HFFc6 (cell line): ENCODE results near the gene OR6S1. TPM values are rescaled to one million over a fixed set of nuclear protein-coding genes. Genes with fewer than 3 reads are reported as not detected.
"Not testable (repeated sequence)": the region's sequence is repeated elsewhere in the genome, so short reads cannot be mapped to it uniquely, and the experiment has no call there.

Source experiments
- DNase-seq: peaks from one replicate; pipeline ENCODE4 v3.0.0-alpha.2; 2018
- H3K27ac Mint-ChIP-seq: 2 replicates; pipeline ENCODE4 v1.8.0; 2020; ENCODE audit warnings: mild to moderate bottlenecking, mixed read lengths
- H3K27me3 Mint-ChIP-seq: 2 replicates; pipeline ENCODE4 v1.8.0; 2021; ENCODE audit warnings: mild to moderate bottlenecking, moderate library complexity, mixed read lengths; ENCODE audit not compliant: insufficient read depth
- H3K36me3 Mint-ChIP-seq: 2 replicates; pipeline ENCODE4 v1.8.0; 2021; ENCODE audit warnings: low read depth, mixed read lengths
- H3K4me1 Mint-ChIP-seq: 2 replicates; pipeline ENCODE4 v1.8.0; 2020; ENCODE audit warnings: low read depth, mixed read lengths
- H3K4me3 Mint-ChIP-seq: 2 replicates; pipeline ENCODE4 v1.8.0; 2020; ENCODE audit warnings: mild to moderate bottlenecking, moderate library complexity, mixed read lengths
- H3K9me3 Mint-ChIP-seq: 2 replicates; pipeline ENCODE4 v1.8.0; 2020; ENCODE audit warnings: mild to moderate bottlenecking, mixed read lengths
- total RNA-seq, 6 experiments: library from RNA; stranded (reverse); fragmentation: NEBNext Ultra II Directional; extraction: Animal tissue kit (Norgen Biotek cat#: 25700); gene quantifications; 2 replicates in 1 of 6; 3 replicates in 5 of 6; pipeline ENCODE4 v1.2.3, GENCODE V29; 2021
- TF ChIP-seq, protein P1 (sequence below): fragments of 200-600 bp; sonication (generic); IDR thresholded peaks from 2 replicates; pipeline ENCODE4 v1.5.0; 2021; ENCODE audit warnings: antibody characterized with exemption, mild to moderate bottlenecking

The OR6S1 gene
- total RNA-seq, 6 experiments from 2014 or later, result not detected

DNA sequence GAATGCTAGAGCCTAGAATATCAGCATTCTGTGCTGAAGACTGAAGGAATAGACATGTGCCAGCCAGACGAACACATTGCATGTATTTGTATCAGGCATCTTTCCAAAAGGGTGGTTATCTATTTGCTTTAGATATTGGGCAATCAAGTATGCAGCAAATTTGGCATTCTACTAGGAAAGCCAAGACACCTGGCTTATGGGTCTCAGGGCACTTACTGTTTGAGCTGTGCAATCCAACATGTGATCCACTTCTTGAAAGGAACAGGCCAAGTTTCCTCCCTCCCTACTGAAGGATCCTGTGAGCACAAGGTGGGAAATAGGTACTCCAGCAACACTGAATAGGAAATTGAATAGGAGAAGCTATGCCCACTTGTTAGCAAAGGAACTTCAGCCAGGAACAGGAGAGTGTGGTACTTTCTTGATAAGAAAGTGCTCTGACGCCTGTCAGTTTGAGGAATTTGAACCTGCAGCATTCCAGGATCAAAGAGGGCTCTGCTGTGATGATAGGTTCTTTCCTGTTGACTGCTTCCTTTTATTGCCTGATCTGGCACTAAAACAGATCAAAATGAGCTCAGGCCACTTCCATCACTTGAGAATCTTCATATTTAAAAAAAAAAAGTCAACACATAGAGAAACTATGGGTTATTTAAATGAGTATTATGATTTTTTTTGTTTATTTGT lies 20.6 kb downstream of the OR6S1 start:
- Mint-ChIP-seq H3K4me3 (no peak overlapping the region), H3K9me3 (no peaks in the 10 kb centered on the region; the same call in 1 of the 2 replicates), H3K4me1 (peaks cover 18% of the 10 kb centered on the region), H3K27me3 (peaks cover 23% of the 10 kb centered on the region), H3K27ac (no peak overlapping the region), H3K36me3 (no peaks in the 10 kb centered on the region)
- DNase-seq, result no peak
- TF ChIP-seq, protein P1, sequence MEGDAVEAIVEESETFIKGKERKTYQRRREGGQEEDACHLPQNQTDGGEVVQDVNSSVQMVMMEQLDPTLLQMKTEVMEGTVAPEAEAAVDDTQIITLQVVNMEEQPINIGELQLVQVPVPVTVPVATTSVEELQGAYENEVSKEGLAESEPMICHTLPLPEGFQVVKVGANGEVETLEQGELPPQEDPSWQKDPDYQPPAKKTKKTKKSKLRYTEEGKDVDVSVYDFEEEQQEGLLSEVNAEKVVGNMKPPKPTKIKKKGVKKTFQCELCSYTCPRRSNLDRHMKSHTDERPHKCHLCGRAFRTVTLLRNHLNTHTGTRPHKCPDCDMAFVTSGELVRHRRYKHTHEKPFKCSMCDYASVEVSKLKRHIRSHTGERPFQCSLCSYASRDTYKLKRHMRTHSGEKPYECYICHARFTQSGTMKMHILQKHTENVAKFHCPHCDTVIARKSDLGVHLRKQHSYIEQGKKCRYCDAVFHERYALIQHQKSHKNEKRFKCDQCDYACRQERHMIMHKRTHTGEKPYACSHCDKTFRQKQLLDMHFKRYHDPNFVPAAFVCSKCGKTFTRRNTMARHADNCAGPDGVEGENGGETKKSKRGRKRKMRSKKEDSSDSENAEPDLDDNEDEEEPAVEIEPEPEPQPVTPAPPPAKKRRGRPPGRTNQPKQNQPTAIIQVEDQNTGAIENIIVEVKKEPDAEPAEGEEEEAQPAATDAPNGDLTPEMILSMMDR, result no peak

DNA sequence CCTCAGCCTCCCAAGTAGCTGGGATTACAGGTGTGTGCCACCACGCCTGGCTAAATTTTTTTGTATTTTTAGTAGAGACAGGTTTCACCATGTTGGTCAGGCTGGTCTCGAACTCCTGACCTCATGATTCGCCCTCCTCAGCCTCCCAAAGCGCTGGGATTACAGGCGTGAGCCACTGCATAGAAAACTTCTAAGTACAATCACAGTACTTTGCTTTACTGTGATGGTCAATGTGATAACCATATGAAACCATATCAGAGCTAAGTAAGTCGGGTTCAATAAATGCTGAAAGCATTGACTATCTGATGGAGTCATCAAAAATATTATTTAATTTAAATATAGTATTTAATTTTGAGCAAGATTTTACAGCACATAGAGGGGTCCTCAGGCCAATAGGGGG lies 21.8 kb downstream of the OR6S1 start:
- H3K4me3 Mint-ChIP-seq, H3K36me3 Mint-ChIP-seq, H3K27ac Mint-ChIP-seq: not testable (repeated sequence)

DNA sequence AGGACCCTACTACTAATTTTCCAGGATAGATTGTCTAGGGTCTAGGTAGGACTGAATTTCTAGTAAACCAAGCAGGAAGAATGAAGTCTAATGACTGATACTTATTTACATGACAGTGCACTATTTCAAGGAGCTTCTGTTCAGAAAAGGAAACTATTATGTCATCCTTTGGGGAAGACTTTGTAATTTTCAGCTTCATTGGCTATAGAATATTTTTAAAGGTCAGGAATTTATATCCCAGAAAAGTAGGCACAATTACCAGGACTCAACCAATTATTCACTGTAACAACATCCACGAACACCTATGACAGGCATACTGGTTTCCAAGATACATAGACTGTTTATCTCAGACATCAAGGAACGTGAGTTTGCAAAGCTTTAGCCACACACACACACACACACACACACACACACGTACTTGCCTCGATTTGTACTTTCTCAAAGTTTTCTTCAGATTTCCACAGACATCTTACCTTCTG lies 23.2 kb downstream of the OR6S1 start:
- no peak overlapping the region for H3K4me3 Mint-ChIP-seq
- DNase-seq, result no peak
- H3K4me1 Mint-ChIP-seq, result peaks cover 15% of the 10 kb centered on the region; the same call in 1 of the 2 replicates
- H3K9me3 Mint-ChIP-seq, result no peaks in the 10 kb centered on the region
- TF ChIP-seq, protein P1, result no peak
- peaks cover 16% of the 10 kb centered on the region for H3K27me3 Mint-ChIP-seq
- no peaks in the 10 kb centered on the region for H3K36me3 Mint-ChIP-seq
- no peak overlapping the region for H3K27ac Mint-ChIP-seq

More for the DNA sequence above, 21.8 kb downstream of the OR6S1 start:
- peaks cover 16% of the 10 kb centered on the region for H3K4me1 Mint-ChIP-seq
- not testable (repeated sequence) for H3K9me3 Mint-ChIP-seq, DNase-seq
- peaks cover 20% of the 10 kb centered on the region for H3K27me3 Mint-ChIP-seq

DNA sequence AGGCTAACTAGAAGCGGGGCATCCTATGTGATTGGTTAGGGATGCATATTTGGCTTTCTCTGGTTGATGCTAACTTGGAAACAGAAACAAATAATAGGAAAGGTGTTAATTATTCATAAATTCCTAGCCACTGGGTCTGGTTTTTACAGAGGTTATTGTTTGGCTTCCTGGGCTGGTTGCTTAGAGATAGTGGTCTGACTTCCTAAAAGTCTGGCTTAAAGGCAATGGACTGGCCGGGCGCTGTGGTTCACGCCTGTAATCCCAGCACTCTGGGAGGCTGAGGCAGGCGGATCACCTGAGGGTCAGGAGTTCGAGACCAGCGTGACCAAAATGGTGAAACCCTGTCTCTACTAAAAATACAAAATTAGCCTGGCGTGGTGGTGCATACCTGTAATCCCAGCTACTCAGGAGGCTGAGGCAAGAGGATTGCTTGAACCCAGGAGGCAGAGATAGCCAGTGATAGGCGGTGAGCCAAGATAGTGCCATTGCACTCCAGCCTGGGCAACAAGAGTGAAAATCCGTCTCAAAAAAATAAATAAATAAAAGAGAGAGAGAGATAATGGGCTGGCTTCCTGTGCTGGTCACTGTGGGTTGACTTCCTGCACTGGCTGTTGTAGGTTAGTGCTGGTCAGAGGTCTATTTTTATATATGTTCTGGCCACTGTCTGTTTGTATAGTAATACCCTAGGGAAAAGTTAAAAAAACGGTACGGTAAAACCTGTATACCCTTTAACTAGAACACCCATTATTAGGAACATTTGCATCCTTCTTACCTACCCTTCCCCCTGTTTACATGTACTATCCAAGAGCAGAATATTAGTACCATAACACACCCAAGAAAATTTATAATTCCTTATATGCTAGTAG lies 24.1 kb downstream of the OR6S1 start:
- peaks cover 9% of the 10 kb centered on the region for H3K27me3 Mint-ChIP-seq
- no peaks in the 10 kb centered on the region for H3K36me3 Mint-ChIP-seq
- no peak overlapping the region for H3K4me3 Mint-ChIP-seq
- no peaks in the 10 kb centered on the region for H3K9me3 Mint-ChIP-seq
- no peak for DNase-seq
- TF ChIP-seq, protein P1, result no peak
- H3K4me1 Mint-ChIP-seq, result peaks cover 15% of the 10 kb centered on the region; the same call in 1 of the 2 replicates
- H3K27ac Mint-ChIP-seq, result no peak overlapping the region

DNA sequence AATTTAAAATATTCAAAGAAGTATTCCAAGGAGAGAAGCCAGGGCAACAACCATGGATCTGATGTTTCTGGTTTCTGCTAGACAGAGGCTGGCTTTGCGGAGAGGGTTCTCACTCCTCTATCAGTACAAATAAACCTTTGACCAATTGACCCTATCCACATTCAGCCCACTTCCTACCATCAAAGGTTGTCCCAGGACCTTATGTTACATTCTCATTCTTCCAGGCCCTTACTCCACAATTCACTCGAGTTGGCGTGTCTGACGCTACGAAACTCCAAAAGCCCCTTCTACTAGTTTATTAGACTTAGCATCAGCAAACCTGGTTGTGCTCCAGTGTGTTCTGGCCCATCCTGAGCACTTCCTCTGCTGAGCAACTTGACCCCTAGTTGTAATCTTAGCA lies 25.5 kb downstream of the OR6S1 start:
- Mint-ChIP-seq H3K4me3 (no peak overlapping the region; the same call in 1 of the 2 replicates), H3K9me3 (no peaks in the 10 kb centered on the region)

More for the DNA sequence above, 25.5 kb downstream of the OR6S1 start:
- Mint-ChIP-seq H3K4me1 (peaks cover 15% of the 10 kb centered on the region; the same call in 1 of the 2 replicates), H3K27me3 (peaks cover 2% of the 10 kb centered on the region), H3K27ac (no peak overlapping the region), H3K36me3 (no peaks in the 10 kb centered on the region)
- DNase-seq, result no peak
- TF ChIP-seq, protein P1, result no peak
